ENCODE results near the gene ZNF574.
"Not testable (repeated sequence)": the region's sequence is repeated elsewhere in the genome, so short reads cannot be mapped to it uniquely, and the experiment has no call there.

The ZNF574 gene

GRCh38 chr19:42075616-42076379 is at the start of gene ZNF574:
TSS of gene ZNF574 (plus strand) at chr19:42076166. CDS start at chr19:42078607, 2,441 bp downstream.
- Mint-ChIP-seq H3K27me3 (no peaks in the 10 kb centered on the region), H3K27ac (ENCODE audit: low read depth) (peak within 1 kb of the TSS; percentile 100), H3K36me3 (ENCODE audit: insufficient read depth) (peaks cover 17% of the 10 kb centered on the region), H3K4me1 (peaks cover 36% of the 10 kb centered on the region), H3K9me3 (no peaks in the 10 kb centered on the region), H3K4me3 (peak within 1 kb of the TSS; percentile 95)
- ATAC-seq (replicated peaks; ENCODE audit: extremely low read depth, poor library complexity, severe bottlenecking): peak; percentile 98
- DNase-seq (ENCODE audit: low spot score in 2 of 2): peak; percentile 95 to 98

- ATAC-seq (replicated peaks; ENCODE audit: extremely low read depth, poor library complexity, severe bottlenecking): no peak
- DNase-seq (ENCODE audit: low spot score in 2 of 2): no peak
- Mint-ChIP-seq H3K27me3 (peaks cover 59% of the 10 kb centered on the region), H3K27ac (ENCODE audit: low read depth) (no peak overlapping the region), H3K36me3 (ENCODE audit: insufficient read depth) (no peaks in the 10 kb centered on the region), H3K9me3 (no peaks in the 10 kb centered on the region), H3K4me3 (no peak overlapping the region), H3K4me1 (no peaks in the 10 kb centered on the region)
These were observed 47.4 kb upstream of the ZNF574 start for GRCh38 chr19:42028304-42029216.

GRCh38 chr19:42030645-42031440 is 45.1 kb upstream of the ZNF574 start:
- ATAC-seq (replicated peaks; ENCODE audit: extremely low read depth, poor library complexity, severe bottlenecking) (no peak), DNase-seq (ENCODE audit: low spot score in 2 of 2) (no peak)
- H3K27me3 Mint-ChIP-seq: peaks cover 36% of the 10 kb centered on the region
- H3K27ac Mint-ChIP-seq (ENCODE audit: low read depth): no peak overlapping the region
- H3K36me3 Mint-ChIP-seq (ENCODE audit: insufficient read depth): no peaks in the 10 kb centered on the region
- H3K4me1 Mint-ChIP-seq: peaks cover 6% of the 10 kb centered on the region
- no peak overlapping the region for H3K4me3 Mint-ChIP-seq
- no peaks in the 10 kb centered on the region for H3K9me3 Mint-ChIP-seq

- ATAC-seq (replicated peaks; ENCODE audit: extremely low read depth, poor library complexity, severe bottlenecking) (no peak), DNase-seq (ENCODE audit: low spot score in 2 of 2) (no peak)
- peaks cover 24% of the 10 kb centered on the region for H3K27me3 Mint-ChIP-seq
- no peak overlapping the region for H3K4me3 Mint-ChIP-seq
- peaks cover 6% of the 10 kb centered on the region for H3K4me1 Mint-ChIP-seq
- H3K36me3 Mint-ChIP-seq (ENCODE audit: insufficient read depth): no peaks in the 10 kb centered on the region
- H3K27ac Mint-ChIP-seq (ENCODE audit: low read depth): no peak overlapping the region
- H3K9me3 Mint-ChIP-seq: no peaks in the 10 kb centered on the region
These were observed 43.5 kb upstream of the ZNF574 start for GRCh38 chr19:42032431-42032830.

- Mint-ChIP-seq H3K9me3 (no peaks in the 10 kb centered on the region), H3K4me1 (peaks cover 6% of the 10 kb centered on the region), H3K4me3 (no peak overlapping the region), H3K27ac (ENCODE audit: low read depth) (no peak overlapping the region), H3K36me3 (ENCODE audit: insufficient read depth) (no peaks in the 10 kb centered on the region), H3K27me3 (peaks cover 14% of the 10 kb centered on the region)
- ATAC-seq (replicated peaks; ENCODE audit: extremely low read depth, poor library complexity, severe bottlenecking) (no peak), DNase-seq (ENCODE audit: low spot score in 2 of 2) (no peak)
These were observed 42.6 kb upstream of the ZNF574 start for GRCh38 chr19:42033413-42033812.

- ATAC-seq (replicated peaks; ENCODE audit: extremely low read depth, poor library complexity, severe bottlenecking): peak; percentile 88
- not testable (repeated sequence) for H3K9me3 Mint-ChIP-seq; H3K4me3 Mint-ChIP-seq; H3K27ac Mint-ChIP-seq (ENCODE audit: low read depth); H3K27me3 Mint-ChIP-seq; H3K4me1 Mint-ChIP-seq; H3K36me3 Mint-ChIP-seq (ENCODE audit: insufficient read depth)
- DNase-seq (ENCODE audit: low spot score in 2 of 2): peak; percentile 31 to 39
These were observed 41.1 kb upstream of the ZNF574 start for GRCh38 chr19:42034640-42035391.

- Mint-ChIP-seq H3K9me3 (no peaks in the 10 kb centered on the region), H3K36me3 (ENCODE audit: insufficient read depth) (no peaks in the 10 kb centered on the region), H3K4me3 (no peak overlapping the region), H3K27ac (ENCODE audit: low read depth) (no peak overlapping the region), H3K4me1 (peaks cover 6% of the 10 kb centered on the region), H3K27me3 (peaks cover 10% of the 10 kb centered on the region)
- ATAC-seq (replicated peaks; ENCODE audit: extremely low read depth, poor library complexity, severe bottlenecking) (no peak), DNase-seq (ENCODE audit: low spot score in 2 of 2) (no peak)
These were observed 38.3 kb upstream of the ZNF574 start for GRCh38 chr19:42037649-42038048.

- Mint-ChIP-seq H3K4me1 (peaks cover 6% of the 10 kb centered on the region), H3K27me3 (peaks cover 10% of the 10 kb centered on the region), H3K9me3 (no peaks in the 10 kb centered on the region), H3K4me3 (no peak overlapping the region), H3K36me3 (ENCODE audit: insufficient read depth) (no peaks in the 10 kb centered on the region), H3K27ac (ENCODE audit: low read depth) (peak overlapping the region; percentile 87)
- no peak for DNase-seq (ENCODE audit: low spot score in 2 of 2)
- no peak for ATAC-seq (replicated peaks; ENCODE audit: extremely low read depth, poor library complexity, severe bottlenecking)
These were observed 37.3 kb upstream of the ZNF574 start for GRCh38 chr19:42038666-42039065.

- Mint-ChIP-seq H3K27ac (ENCODE audit: low read depth) (no peak overlapping the region), H3K27me3 (peaks cover 10% of the 10 kb centered on the region), H3K4me1 (no peaks in the 10 kb centered on the region), H3K4me3 (no peak overlapping the region), H3K9me3 (no peaks in the 10 kb centered on the region), H3K36me3 (ENCODE audit: insufficient read depth) (no peaks in the 10 kb centered on the region)
- ATAC-seq (replicated peaks; ENCODE audit: extremely low read depth, poor library complexity, severe bottlenecking) (no peak), DNase-seq (ENCODE audit: low spot score in 2 of 2) (no peak)
These were observed 35.9 kb upstream of the ZNF574 start for GRCh38 chr19:42040031-42040430.

- not testable (repeated sequence) for ATAC-seq (replicated peaks; ENCODE audit: extremely low read depth, poor library complexity, severe bottlenecking); H3K4me1 Mint-ChIP-seq; H3K27ac Mint-ChIP-seq (ENCODE audit: low read depth); H3K36me3 Mint-ChIP-seq (ENCODE audit: insufficient read depth); DNase-seq (ENCODE audit: low spot score in 2 of 2); H3K4me3 Mint-ChIP-seq; H3K9me3 Mint-ChIP-seq
- H3K27me3 Mint-ChIP-seq: peaks cover 15% of the 10 kb centered on the region
These were observed 35.5 kb upstream of the ZNF574 start for GRCh38 chr19:42040491-42040890.

GRCh38 chr19:42042455-42043170 is 33.4 kb upstream of the ZNF574 start:
- no peak overlapping the region for H3K4me3 Mint-ChIP-seq
- H3K27me3 Mint-ChIP-seq: peaks cover 22% of the 10 kb centered on the region
- no peaks in the 10 kb centered on the region for H3K9me3 Mint-ChIP-seq
- ATAC-seq (replicated peaks; ENCODE audit: extremely low read depth, poor library complexity, severe bottlenecking) (no peak), DNase-seq (ENCODE audit: low spot score in 2 of 2) (no peak)
- no peaks in the 10 kb centered on the region for H3K4me1 Mint-ChIP-seq
- H3K36me3 Mint-ChIP-seq (ENCODE audit: insufficient read depth): no peaks in the 10 kb centered on the region
- no peak overlapping the region for H3K27ac Mint-ChIP-seq (ENCODE audit: low read depth)
